Astrocyte of the cerebellum (primary cell): ENCODE measurements around the gene BOC.

ENCODE experiments used
- DNase-seq: peaks from one replicate; pipeline ENCODE4 v3.0.0-alpha.2; 2011; ENCODE audit warnings: low read depth
- H3K4me3 ChIP-seq: 2 replicates; pipeline ENCODE4 v1.5.1; 2011; ENCODE audit warnings: mild to moderate bottlenecking, low read depth, low read length, moderate library complexity
- in situ Hi-C: cut with HindIII; loops from 2 replicates; pipeline ENCODE4 v1.10.0; 2017; ENCODE audit warnings: low sequenced_read_pairs
- TF ChIP-seq, protein P1 (sequence below): IDR thresholded peaks from 2 replicates; pipeline ENCODE4 v1.5.1; 2012; ENCODE audit warnings: low read length, low read depth, moderate library complexity, mild to moderate bottlenecking; ENCODE audit errors: missing control alignments

The BOC gene

GRCh38 chr3:113218011-113218680 lies 6.8 kb downstream of the BOC start:
- in situ Hi-C loops, result no loop called here
- no peak overlapping the region for H3K4me3 ChIP-seq
- DNase-seq, result no peak
- TF ChIP-seq, protein P1, sequence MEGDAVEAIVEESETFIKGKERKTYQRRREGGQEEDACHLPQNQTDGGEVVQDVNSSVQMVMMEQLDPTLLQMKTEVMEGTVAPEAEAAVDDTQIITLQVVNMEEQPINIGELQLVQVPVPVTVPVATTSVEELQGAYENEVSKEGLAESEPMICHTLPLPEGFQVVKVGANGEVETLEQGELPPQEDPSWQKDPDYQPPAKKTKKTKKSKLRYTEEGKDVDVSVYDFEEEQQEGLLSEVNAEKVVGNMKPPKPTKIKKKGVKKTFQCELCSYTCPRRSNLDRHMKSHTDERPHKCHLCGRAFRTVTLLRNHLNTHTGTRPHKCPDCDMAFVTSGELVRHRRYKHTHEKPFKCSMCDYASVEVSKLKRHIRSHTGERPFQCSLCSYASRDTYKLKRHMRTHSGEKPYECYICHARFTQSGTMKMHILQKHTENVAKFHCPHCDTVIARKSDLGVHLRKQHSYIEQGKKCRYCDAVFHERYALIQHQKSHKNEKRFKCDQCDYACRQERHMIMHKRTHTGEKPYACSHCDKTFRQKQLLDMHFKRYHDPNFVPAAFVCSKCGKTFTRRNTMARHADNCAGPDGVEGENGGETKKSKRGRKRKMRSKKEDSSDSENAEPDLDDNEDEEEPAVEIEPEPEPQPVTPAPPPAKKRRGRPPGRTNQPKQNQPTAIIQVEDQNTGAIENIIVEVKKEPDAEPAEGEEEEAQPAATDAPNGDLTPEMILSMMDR, result no peak

GRCh38 chr3:113218681-113219045 lies 7.3 kb downstream of the BOC start:
- DNase-seq, result no peak
- in situ Hi-C loops, result no loop called here
- TF ChIP-seq, protein P1, result no peak
- no peak overlapping the region for H3K4me3 ChIP-seq

- no peak overlapping the region for H3K4me3 ChIP-seq
- no peak for DNase-seq
- in situ Hi-C loops, result no loop called here
- TF ChIP-seq, protein P1, result no peak
These were observed 8.4 kb downstream of the BOC start for GRCh38 chr3:113219605-113220300.

DNA sequence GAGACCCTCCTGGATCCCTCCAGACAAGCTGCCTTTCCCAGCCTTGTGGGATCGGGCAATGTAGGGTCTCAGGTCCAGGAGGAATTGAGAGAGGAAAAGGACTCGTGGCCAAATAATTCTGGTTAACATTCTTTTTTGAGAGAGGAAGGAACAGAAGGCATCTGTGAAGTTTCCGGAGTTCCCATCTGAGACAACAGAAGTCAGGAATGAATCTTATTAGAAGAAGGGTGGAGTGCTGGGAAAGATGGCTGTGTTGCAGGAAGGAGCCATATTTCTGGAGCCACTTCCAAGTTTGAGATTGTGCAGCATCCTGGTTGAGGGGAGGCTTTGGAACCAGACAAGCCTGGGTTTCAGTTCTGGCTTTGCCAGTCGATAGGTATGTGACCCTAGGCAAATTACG lies 9.4 kb downstream of the BOC start:
- no peak for DNase-seq
- TF ChIP-seq, protein P1, result no peak
- no peak overlapping the region for H3K4me3 ChIP-seq
- in situ Hi-C loops, result no loop called here

DNA sequence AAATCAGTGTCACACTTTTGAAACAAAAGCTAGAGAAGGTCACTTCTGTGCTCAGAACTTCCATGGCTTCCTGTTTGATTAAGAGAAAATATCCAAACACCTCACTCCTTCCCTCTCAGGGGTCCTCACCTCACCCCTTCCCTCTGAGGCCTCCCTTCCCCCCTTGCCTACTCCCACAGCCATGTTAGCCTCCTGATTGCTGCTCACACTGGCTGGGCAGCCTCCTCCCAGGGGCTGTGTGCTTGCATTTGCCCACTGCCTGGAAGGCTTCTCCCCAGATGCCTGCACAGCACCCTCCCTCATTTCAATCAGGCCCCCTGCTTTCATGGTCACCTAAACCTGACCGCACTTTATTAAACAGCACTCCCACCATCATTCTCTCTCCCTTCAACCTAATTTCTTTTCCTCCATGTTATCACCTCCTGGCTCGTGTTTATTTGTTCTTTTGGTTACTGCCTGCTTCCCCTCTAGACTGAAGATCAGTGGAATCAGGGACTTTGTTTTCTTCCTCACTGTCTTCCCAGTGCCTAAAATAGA lies 10.4 kb downstream of the BOC start:
- in situ Hi-C loops, result no loop called here
- TF ChIP-seq, protein P1, result no peak
- H3K4me3 ChIP-seq, result no peak overlapping the region
- no peak for DNase-seq

DNA sequence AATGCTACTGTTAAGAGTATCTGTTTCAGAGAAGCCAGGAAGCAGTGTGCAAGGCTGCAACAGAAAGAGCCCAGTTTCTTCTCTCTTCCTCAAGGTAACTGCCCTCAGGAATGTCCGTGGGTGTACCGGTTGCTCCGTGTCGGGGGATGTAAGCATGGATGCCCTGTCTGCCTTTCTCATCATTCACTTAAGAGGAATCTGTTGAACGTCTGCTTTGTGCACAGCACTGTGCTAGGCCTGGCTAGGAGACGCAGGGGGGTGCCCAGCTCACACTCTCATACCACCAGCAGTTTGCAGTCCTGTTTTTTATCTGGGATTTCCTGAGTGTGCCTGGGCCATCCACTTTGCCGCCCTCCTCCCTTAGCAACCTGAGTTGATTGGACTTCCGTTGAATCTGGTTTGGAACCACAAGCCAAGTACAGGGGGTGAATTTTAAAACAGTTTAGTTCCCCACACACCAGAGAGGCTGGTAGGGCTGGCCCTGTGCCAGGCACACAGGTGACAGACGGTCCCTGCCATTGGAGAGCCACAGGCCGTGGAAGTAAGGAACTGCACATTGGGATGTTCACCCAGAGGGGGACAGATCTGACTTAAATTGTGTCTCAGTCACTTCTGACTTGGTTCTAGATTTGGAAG lies 11.2 kb downstream of the BOC start:
- DNase-seq, result no peak
- in situ Hi-C loops, result no loop called here
- H3K4me3 ChIP-seq, result no peak overlapping the region
- TF ChIP-seq, protein P1, result no peak
